Hepatocyte (in vitro differentiated cells): ENCODE results near the gene PRMT3. TPM values are rescaled to one million over a fixed set of nuclear protein-coding genes. Genes with fewer than 3 reads are reported as not detected.

Source experiments
- DNase-seq: peaks from one replicate; pipeline ENCODE4 v3.0.0-alpha.2; 2016; ENCODE audit warnings: low spot score
- H2AFZ ChIP-seq: fragments of 200-600 bp; sonication (generic); 2 replicates; pipeline ENCODE4 v1.6.0; 2016; ENCODE audit warnings: antibody characterized with exemption, mild to moderate bottlenecking
- H3K27ac ChIP-seq: fragments of 200-600 bp; sonication (generic); 2 replicates; pipeline ENCODE4 v1.5.1; 2016; ENCODE audit warnings: mild to moderate bottlenecking
- H3K27me3 ChIP-seq: fragments of 200-600 bp; sonication (generic); 2 replicates; pipeline ENCODE4 v1.6.1; 2016
- H3K36me3 ChIP-seq: fragments of 200-600 bp; sonication (generic); replicated peaks from 2 replicates; pipeline ENCODE4 v1.5.1; 2016; ENCODE audit warnings: low read depth; ENCODE audit not compliant: insufficient read depth
- H3K4me1 ChIP-seq: fragments of 200-600 bp; sonication (generic); 2 replicates; pipeline ENCODE4 v1.5.1; 2016; ENCODE audit warnings: mild to moderate bottlenecking, moderate library complexity; ENCODE audit not compliant: insufficient read depth
- H3K4me2 ChIP-seq: fragments of 200-600 bp; sonication (generic); 2 replicates; pipeline ENCODE4 v1.6.0; 2016
- H3K4me3 ChIP-seq: fragments of 200-600 bp; sonication (generic); 2 replicates; pipeline ENCODE4 v1.5.1; 2016; ENCODE audit warnings: mild to moderate bottlenecking
- H3K79me2 ChIP-seq: fragments of 200-600 bp; sonication (generic); 2 replicates; pipeline ENCODE4 v1.6.0; 2017; ENCODE audit warnings: mild to moderate bottlenecking
- H3K9me2 ChIP-seq: fragments of 200-600 bp; sonication (generic); replicated peaks from 2 replicates; pipeline ENCODE4 v1.6.0; 2017; ENCODE audit warnings: mild to moderate bottlenecking; ENCODE audit not compliant: insufficient read depth
- H3K9me3 ChIP-seq: fragments of 200-600 bp; sonication (generic); 2 replicates; pipeline ENCODE4 v1.5.1; 2016; ENCODE audit warnings: low read depth, mild to moderate bottlenecking
- H4K20me1 ChIP-seq: fragments of 200-600 bp; sonication (generic); 2 replicates; pipeline ENCODE4 v1.6.0; 2016; ENCODE audit warnings: mild to moderate bottlenecking; ENCODE audit not compliant: insufficient read depth, poor library complexity, severe bottlenecking
- EZH2 ChIP-seq: fragments of 200-600 bp; sonication (generic); IDR thresholded peaks from 2 replicates; pipeline ENCODE4 v1.6.1; 2016; ENCODE audit warnings: antibody characterized with exemption, mild to moderate bottlenecking, borderline replicate concordance
- EZH2phosphoT487 ChIP-seq: fragments of 200-600 bp; sonication (generic); IDR thresholded peaks from one replicate; pipeline ENCODE4 v1.6.1; 2018; ENCODE audit warnings: antibody characterized with exemption, mild to moderate bottlenecking, low read depth, moderate library complexity; ENCODE audit not compliant: unreplicated experiment, severe bottlenecking
- WGBS: methylation state at CpG from one replicate; pipeline ENCODE4 v1.1.6; 2016; ENCODE audit warnings: low lambda C conversion rate; ENCODE audit errors: missing lambda C conversion rate; 5-methylcytosine and 5-hydroxymethylcytosine counted together
- polyA plus RNA-seq: library from polyadenylated mRNA; unstranded; fragments of >200 nt; fragmentation: Nextera tagmentation; extraction: Ambion mirVana; gene quantifications from 2 replicates; pipeline ENCODE4 v1.2.1, GENCODE V29; 2016
- total RNA-seq: library from RNA; depleted of rRNA; stranded (reverse); fragments of >200 nt; gene quantifications from 2 replicates; pipeline ENCODE4 v1.2.3, GENCODE V29; 2014
- TF ChIP-seq, protein P1 (sequence below): fragments of 200-600 bp; sonication (generic); IDR thresholded peaks from 2 replicates; pipeline ENCODE4 v1.5.1; 2016; ENCODE audit warnings: antibody characterized with exemption, mild to moderate bottlenecking; ENCODE audit not compliant: poor library complexity

The PRMT3 gene
- total and polyA plus RNA-seq, 2 experiments from 2014 or later = 9.5 to 18.8 TPM

DNA sequence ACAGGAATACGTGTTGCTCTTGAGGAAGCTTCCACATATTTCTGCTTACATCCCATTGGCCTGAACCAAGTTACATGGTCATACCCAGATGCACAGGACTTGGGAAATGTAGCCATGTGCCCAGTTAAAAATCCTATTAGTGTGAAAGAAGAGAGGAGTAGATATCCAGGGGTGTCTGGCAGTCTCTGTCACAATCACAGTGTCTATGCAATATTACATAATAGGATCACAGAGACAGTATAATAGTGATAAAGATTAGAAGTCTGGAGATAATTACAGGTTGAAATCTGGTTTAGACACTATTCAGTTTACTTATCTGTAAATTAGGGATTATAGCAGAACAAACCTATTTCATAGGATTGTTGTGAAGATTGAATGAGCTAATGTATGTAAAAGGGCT lies 149.3 kb downstream of the PRMT3 start:
- H4K20me1 ChIP-seq = no peaks in the 10 kb centered on the region
- 83% methylated on average over 1 of the region's 1 CpG for WGBS
- no peaks in the 10 kb centered on the region for H3K79me2 ChIP-seq
- H3K36me3 ChIP-seq = no peaks in the 10 kb centered on the region
- no peak overlapping the region for H3K4me3 ChIP-seq
- no peak for DNase-seq
- TF ChIP-seq EZH2 (no peak), EZH2phosphoT487 (no peak)
- TF ChIP-seq, protein P1, sequence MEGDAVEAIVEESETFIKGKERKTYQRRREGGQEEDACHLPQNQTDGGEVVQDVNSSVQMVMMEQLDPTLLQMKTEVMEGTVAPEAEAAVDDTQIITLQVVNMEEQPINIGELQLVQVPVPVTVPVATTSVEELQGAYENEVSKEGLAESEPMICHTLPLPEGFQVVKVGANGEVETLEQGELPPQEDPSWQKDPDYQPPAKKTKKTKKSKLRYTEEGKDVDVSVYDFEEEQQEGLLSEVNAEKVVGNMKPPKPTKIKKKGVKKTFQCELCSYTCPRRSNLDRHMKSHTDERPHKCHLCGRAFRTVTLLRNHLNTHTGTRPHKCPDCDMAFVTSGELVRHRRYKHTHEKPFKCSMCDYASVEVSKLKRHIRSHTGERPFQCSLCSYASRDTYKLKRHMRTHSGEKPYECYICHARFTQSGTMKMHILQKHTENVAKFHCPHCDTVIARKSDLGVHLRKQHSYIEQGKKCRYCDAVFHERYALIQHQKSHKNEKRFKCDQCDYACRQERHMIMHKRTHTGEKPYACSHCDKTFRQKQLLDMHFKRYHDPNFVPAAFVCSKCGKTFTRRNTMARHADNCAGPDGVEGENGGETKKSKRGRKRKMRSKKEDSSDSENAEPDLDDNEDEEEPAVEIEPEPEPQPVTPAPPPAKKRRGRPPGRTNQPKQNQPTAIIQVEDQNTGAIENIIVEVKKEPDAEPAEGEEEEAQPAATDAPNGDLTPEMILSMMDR = no peak
- no peaks in the 10 kb centered on the region for H3K27me3 ChIP-seq
- H2AFZ ChIP-seq = no peak overlapping the region
- H3K9me2 ChIP-seq = no peaks in the 10 kb centered on the region
- no peaks in the 10 kb centered on the region for H3K9me3 ChIP-seq
- no peak overlapping the region for H3K4me2 ChIP-seq
- H3K4me1 ChIP-seq = no peaks in the 10 kb centered on the region
- H3K27ac ChIP-seq = no peak overlapping the region

DNA sequence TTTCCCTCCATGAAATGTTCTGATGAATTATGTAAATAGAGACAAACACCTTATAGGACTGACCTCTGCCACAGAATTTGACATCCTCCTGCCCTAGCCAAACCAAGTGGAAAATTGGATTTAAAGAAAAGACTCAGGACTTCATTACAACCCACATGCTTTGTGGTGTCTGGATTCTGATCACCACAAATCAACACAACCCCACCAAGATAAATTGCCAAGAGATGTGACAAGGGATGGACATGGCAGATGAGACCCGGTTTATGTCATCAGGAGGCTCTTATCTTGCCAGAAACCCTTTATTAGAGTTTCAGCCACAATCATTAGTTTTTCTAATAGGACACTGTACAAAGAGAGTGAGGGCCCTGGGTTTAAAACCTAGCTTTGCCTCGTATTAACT lies 154.0 kb downstream of the PRMT3 start:
- no peak for DNase-seq
- 60% methylated on average over 2 of the region's 2 CpGs for WGBS
- H4K20me1 ChIP-seq = no peaks in the 10 kb centered on the region
- H3K9me2 ChIP-seq = no peaks in the 10 kb centered on the region
- TF ChIP-seq, protein P1 = no peak
- TF ChIP-seq EZH2 (no peak), EZH2phosphoT487 (no peak)
- H3K27ac ChIP-seq = no peak overlapping the region
- no peak overlapping the region for H3K4me3 ChIP-seq
- no peaks in the 10 kb centered on the region for H3K27me3 ChIP-seq
- H3K4me2 ChIP-seq = no peak overlapping the region
- H3K79me2 ChIP-seq = no peaks in the 10 kb centered on the region
- no peaks in the 10 kb centered on the region for H3K36me3 ChIP-seq
- H3K4me1 ChIP-seq = no peaks in the 10 kb centered on the region
- H2AFZ ChIP-seq = no peak overlapping the region
- no peaks in the 10 kb centered on the region for H3K9me3 ChIP-seq

DNA sequence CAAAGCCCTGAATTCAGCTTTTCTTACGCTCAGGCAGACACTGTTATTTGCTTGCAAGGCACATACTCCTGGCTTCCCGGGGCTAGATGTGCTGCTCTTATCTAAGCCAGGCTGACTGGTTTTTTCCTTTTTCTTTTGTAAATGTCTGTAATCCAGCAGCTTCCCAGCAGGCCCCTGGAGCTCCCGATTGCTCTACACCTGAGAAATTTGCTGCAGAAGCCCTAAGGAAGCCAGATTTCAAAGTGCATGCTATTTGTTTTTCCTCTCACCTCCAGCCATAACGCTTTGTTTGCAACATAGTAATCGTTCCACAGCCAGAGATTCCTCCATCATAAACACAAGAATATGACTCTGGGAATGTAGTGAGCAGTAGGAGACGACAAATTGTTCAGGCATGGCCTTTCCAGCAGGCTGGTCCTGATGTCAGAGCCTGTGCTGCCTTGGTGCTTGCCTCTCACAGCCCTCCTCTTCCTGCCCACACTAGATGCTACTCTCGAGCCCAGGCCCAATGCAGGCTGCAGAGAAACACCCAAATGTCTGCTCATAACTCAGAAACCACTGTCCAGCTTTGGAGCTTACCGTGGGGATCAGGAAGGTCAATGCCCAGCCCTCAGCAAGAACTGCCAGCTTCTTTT lies 157.2 kb downstream of the PRMT3 start:
- Histone ChIP-seq H3K4me2 (no peak overlapping the region), H3K27ac (no peak overlapping the region), H3K4me3 (no peak overlapping the region), H3K27me3 (no peaks in the 10 kb centered on the region), H3K9me2 (no peaks in the 10 kb centered on the region), H4K20me1 (no peaks in the 10 kb centered on the region), H3K4me1 (no peaks in the 10 kb centered on the region), H3K79me2 (no peaks in the 10 kb centered on the region), H2AFZ (no peak overlapping the region), H3K36me3 (no peaks in the 10 kb centered on the region), H3K9me3 (no peaks in the 10 kb centered on the region)
- TF ChIP-seq, protein P1 = no peak
- TF ChIP-seq EZH2phosphoT487 (no peak), EZH2 (no peak)
- peak; percentile 21 for DNase-seq
- 36% methylated on average over 8 of the region's 8 CpGs for WGBS
